Measurements from ENCODE around the gene MAN2B2. TPM values are rescaled to one million over a fixed set of nuclear protein-coding genes. Genes with fewer than 3 reads are reported as not detected.

Gene MAN2B2
- 10 to 100 TPM; 17.1 to 20.5 (median 18.0) TPM for polyA plus RNA-seq (ENCODE audit: insufficient read length in 3 of 3)
- long read RNA-seq, donor 1 = 0 reads
- long read RNA-seq, donor 2, full-length matches to known transcripts = 2 of 146 reads
- long read RNA-seq, donor 2, partial matches to known transcripts = 99 of 146 reads
- long read RNA-seq, donor 2, other reads (novel, unspliced or antisense) = 45 of 146 reads
- long read RNA-seq, donor 3, full-length matches to known transcripts = 3 of 3 reads
- long read RNA-seq, donor 3, partial matches to known transcripts = 0 of 3 reads
- long read RNA-seq, donor 3, other reads (novel, unspliced or antisense) = 0 of 3 reads
- long read RNA-seq, donor 4, full-length matches to known transcripts = 1 of 6 reads
- long read RNA-seq, donor 4, partial matches to known transcripts = 5 of 6 reads
- long read RNA-seq, donor 4, other reads (novel, unspliced or antisense) = 0 of 6 reads
- long read RNA-seq, donor 5, full-length matches to known transcripts = 1 of 12 reads
- long read RNA-seq, donor 5, partial matches to known transcripts = 0 of 12 reads
- long read RNA-seq, donor 5, other reads (novel, unspliced or antisense) = 11 of 12 reads
- long read RNA-seq, donor 6, partial matches to known transcripts = 6 of 65 reads
- long read RNA-seq, donor 6, other reads (novel, unspliced or antisense) = 59 of 65 reads
- long read RNA-seq, donor 7, full-length matches to known transcripts = 3 of 3 reads
- long read RNA-seq, donor 7, partial matches to known transcripts = 0 of 3 reads
- long read RNA-seq, donor 7, other reads (novel, unspliced or antisense) = 0 of 3 reads
- long read RNA-seq, donor 8, full-length matches to known transcripts = 1 of 6 reads
- long read RNA-seq, donor 8, partial matches to known transcripts = 5 of 6 reads
- long read RNA-seq, donor 8, other reads (novel, unspliced or antisense) = 0 of 6 reads
- long read RNA-seq, donor 9, full-length matches to known transcripts = 3 of 9 reads
- long read RNA-seq, donor 9, partial matches to known transcripts = 6 of 9 reads
- long read RNA-seq, donor 9, other reads (novel, unspliced or antisense) = 0 of 9 reads
- long read RNA-seq, donor 10, full-length matches to known transcripts = 2 of 102 reads
- long read RNA-seq, donor 10, partial matches to known transcripts = 93 of 102 reads
- long read RNA-seq, donor 10, other reads (novel, unspliced or antisense) = 7 of 102 reads
- long read RNA-seq, donor 11, full-length matches to known transcripts = 1 of 1 reads
- long read RNA-seq, donor 11, partial matches to known transcripts = 0 of 1 reads
- long read RNA-seq, donor 11, other reads (novel, unspliced or antisense) = 0 of 1 reads
- long read RNA-seq, donor 12, full-length matches to known transcripts = 1 of 16 reads
- long read RNA-seq, donor 12, partial matches to known transcripts = 9 of 16 reads
- long read RNA-seq, donor 12, other reads (novel, unspliced or antisense) = 6 of 16 reads
- long read RNA-seq, donor 13 = 0 reads
- long read RNA-seq, donor 14 = 0 reads
- long read RNA-seq, donor 15, partial matches to known transcripts = 39 of 202 reads
- long read RNA-seq, donor 15, other reads (novel, unspliced or antisense) = 163 of 202 reads
- long read RNA-seq, donor 16, full-length matches to known transcripts = 1 of 124 reads
- long read RNA-seq, donor 16, partial matches to known transcripts = 73 of 124 reads
- long read RNA-seq, donor 16, other reads (novel, unspliced or antisense) = 50 of 124 reads

DNA sequence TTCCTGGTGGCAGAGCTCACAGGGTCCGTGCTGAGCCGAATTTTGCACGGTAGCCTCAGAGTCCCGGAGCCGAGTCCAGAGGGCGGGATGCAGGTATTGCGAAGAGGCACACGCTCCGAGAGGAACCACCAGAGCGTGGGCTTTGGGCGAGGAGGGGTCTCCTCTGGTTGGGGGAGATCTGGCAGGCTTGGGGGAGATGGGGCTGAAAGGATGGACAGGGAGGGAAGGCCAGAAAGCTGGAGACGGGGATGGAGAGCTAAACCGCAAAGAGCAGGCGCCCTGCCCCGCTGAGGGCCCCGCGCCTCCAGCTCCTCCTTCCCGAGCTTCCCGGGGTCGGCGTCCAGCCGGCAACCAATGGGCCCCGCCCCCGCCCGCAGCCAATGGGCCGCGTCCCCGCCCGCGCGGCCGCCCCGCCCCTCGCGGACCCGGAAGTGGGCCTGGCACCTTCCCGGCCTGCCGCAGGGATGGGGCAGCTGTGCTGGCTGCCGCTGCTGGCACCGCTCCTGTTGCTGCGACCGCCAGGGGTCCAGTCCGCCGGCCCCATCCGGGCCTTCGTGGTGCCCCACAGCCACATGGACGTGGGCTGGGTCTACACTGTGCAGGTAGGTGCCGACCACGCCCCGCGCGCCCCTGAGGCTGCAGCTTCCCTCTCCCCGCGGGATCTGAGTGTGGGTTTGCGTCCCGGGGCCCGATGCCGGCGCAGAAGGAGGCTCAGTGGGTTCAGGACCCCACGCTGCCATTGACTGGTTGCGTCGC lies at the start of gene MAN2B2:
Gene MAN2B2 (plus strand): TSS at position 443 of the 756 bp plus-strand sequence. CDS start 22 bp downstream, at position 465.
- peak; percentile 87 for DNase-seq

- no peak for DNase-seq
Observed at GRCh38 chr4:6525474-6525873, 49.5 kb upstream of the MAN2B2 start.

GRCh38 chr4:6526156-6526555 lies 48.8 kb upstream of the MAN2B2 start:
- no peak for DNase-seq

DNA sequence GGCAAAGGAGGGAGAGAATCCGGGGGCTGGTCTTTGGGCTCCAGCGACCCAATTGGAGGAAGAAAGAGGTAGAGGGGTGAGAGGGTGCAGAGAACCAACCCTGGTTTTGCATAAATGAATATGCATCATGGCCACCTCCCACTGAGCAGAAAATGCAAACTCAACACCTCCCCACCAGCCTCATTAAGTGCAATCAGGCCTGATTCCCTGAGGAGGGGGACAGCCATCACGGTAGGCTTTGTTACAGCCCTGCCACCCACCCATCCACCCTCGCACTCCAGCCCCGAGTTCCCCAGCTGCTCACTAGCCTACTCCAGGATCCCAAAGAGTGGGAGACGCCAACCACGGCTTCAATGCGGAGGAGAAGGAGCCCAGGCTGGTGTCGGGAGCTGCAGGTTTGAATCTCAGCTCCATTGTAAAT lies 48.3 kb upstream of the MAN2B2 start:
- DNase-seq = no peak

- DNase-seq = no peak
Observed at GRCh38 chr4:6527259-6527658, 47.7 kb upstream of the MAN2B2 start.

GRCh38 chr4:6527683-6528595 lies 47.0 kb upstream of the MAN2B2 start:
- no peak for DNase-seq

DNA sequence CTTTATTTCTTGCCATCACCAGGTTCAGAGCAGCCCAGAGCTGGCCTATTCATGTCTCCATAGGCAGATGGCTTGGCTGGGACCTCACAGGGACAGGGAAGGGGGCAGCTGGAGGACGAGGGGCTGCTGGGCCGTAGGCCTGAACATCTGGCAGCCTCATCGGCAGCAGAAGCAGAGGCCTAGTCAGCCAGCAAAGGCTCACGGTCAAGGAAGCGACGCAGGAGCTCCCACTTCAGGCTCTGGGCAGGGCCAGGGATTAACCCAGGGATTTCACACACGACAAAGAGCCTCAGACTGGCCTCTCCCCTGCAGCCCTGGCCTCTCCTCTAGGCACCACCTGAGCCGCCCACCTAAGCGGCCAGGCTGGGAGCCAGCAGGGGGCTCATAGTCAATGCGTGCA lies 46.0 kb upstream of the MAN2B2 start:
- no peak for DNase-seq

GRCh38 chr4:6530301-6530700 lies 44.7 kb upstream of the MAN2B2 start:
- no peak for DNase-seq

GRCh38 chr4:6530964-6531363 lies 44.0 kb upstream of the MAN2B2 start:
- no peak for DNase-seq

- DNase-seq = no peak
Observed at GRCh38 chr4:6532102-6532501, 42.9 kb upstream of the MAN2B2 start.

DNA sequence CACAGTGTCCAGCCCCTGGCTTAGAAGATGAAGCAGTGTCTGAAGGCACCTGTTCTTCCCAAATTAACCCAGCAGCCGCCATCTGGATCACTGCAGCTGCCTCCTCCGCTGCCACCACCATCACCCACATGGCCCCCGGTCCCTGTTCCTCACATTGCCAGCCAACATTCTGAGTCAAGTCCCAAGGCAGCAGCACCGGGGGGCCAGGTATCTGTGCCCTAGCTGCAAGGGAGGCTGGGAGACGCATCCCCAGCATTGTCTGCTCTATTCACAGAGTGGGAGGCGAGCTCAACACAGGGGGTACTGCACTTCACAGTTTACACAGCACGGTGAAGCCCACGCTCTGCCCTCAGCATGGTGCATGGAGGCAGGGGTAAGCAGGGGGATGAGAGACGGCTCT lies 42.3 kb upstream of the MAN2B2 start:
- no peak for DNase-seq

- no peak for DNase-seq
Observed at GRCh38 chr4:6534050-6534449, 40.9 kb upstream of the MAN2B2 start.

DNA sequence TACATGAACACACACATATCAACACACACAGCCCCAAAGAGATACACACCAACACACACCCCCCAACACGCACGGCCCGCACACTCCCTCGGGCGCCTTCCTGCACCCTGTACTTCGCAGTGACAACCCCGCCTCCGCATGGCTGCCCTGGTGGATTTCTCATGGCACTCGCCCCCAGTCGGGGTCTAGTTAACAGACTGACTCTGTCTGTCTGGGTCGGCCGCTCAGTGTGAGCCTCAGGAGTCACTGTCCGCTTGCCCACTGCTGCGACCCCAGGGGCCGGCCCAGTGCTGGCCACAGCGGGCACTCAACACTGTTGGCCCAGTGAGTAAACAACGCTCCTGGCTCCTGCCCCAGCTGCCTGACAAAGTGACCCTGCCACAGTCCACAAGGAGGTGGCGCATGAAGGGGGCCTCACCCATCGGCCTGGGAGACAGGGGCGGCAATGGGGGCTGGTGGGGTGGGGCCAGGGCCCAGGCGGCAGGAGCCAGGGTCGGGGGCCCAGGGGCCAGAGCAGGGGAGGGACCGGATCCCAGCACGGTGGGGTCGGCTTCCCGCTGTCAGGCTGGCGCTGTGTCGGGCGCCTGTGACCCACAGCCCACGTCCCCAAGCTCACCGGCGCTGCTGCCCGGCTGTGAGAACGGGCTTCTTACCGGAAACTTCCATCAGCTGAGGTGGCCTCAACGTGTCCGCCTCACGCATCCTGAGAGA lies 40.2 kb upstream of the MAN2B2 start:
- DNase-seq = no peak

- DNase-seq = no peak
Observed at GRCh38 chr4:6535329-6535692, 39.7 kb upstream of the MAN2B2 start.

GRCh38 chr4:6535706-6536105 lies 39.3 kb upstream of the MAN2B2 start:
- DNase-seq = no peak

GRCh38 chr4:6538111-6538510 lies 36.9 kb upstream of the MAN2B2 start:
- no peak for DNase-seq

DNA sequence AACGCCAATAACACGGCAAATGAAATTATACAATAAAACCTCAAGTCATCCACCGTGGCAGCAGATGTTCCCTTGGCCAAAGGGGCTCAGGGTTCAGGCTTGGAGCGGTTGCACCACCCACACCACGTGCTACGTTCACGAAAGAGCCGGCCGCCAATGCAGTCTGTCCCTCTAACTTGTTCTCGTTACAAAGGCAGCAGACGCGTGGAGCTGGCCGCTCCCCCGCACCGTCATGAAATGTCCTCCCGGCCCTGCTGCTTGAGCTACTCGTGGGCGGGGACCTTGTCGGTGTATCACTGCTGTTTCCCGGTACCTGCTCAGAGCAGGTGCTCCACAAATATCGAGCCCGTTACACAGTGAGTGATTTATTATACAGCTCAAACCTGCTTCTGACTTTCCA lies 36.4 kb upstream of the MAN2B2 start:
- no peak for DNase-seq

DNA sequence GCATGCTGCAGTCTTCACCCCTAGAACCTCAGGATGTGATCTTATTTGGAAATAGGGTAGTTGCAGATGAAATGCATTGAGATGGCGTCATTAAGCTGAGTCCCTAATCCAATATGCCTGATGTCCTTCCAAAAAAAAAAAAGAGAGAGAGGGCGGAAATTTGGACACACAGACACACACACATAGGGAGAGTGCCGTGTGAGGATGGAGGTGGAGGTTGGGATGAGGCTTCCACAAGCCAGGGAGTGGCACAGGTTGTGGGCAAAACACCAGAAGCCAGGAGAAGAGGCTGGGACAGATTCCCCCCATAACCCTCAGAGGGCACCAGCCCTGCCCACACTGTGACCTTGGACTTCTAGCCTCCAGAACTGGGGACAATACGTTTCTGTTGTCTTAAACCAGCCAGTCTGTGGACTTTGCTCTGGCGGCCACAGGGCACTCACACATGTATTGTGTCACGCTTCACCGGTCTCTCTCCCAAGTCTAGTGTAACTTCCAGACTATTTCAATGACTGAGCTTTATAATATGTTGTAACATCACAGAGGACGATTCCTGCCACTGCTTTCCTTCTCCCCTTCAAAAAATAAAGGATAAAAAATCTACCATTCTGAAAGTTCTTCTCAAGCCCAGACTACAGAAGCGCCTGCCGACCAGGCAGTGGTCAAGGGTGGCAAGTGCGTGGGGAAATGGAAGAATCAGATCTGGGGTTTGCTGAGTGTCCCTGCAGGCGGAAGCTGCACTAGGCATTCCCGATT lies 35.8 kb upstream of the MAN2B2 start:
- no peak for DNase-seq
